Ovary (tissue), 3 donors: ENCODE measurements around the gene SEC23B.

Experiments
- CTCF ChIP-seq, 3 donors: fragments of 450-650 bp in 2 of 3; fragments of 200-600 bp in 1 of 3; IDR thresholded peaks; one replicate each; pipeline versions ENCODE4 v1.5.1 to v1.8.0; 2016 to 2022; ENCODE audit warnings: antibody characterized with exemption in 3 of 3, mild to moderate bottlenecking in 1 of 3
- EP300 ChIP-seq: sonication (generic); formaldehyde crosslinking; IDR thresholded peaks from one replicate; pipeline ENCODE4 v1.6.1; 2017; ENCODE audit warnings: antibody characterized with exemption
- donor health status: DM: no; HTN: no; CAD: no.

GRCh38 chr20:18504479-18505060, 3.2 kb upstream of the SEC23B start:
- TF ChIP-seq CTCF (IDR thresholded peaks at IDR 0.05) (no peak), EP300 (no peak)
